ENCODE results near the gene TTC21B.

Gene TTC21B

DNA sequence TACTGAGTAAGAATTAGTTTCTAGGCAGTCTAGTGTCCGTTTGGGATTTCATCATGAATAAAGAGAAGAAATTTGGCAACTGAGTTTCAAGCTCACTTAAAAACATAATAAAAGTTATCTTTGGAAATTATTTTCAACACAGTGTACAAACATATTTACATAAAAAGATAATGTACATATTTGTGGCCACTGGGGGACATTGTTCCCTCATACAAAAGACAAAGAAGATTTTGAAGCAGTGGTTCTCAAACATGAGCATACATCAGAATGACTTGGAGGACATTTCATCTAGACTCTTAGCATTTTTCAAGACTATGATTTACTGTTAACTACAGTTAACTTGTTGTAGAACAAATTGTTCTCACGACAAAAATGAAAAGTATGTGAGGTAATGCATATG, 15.7 kb upstream of the TTC21B start:
- TF ChIP-seq, protein P1, sequence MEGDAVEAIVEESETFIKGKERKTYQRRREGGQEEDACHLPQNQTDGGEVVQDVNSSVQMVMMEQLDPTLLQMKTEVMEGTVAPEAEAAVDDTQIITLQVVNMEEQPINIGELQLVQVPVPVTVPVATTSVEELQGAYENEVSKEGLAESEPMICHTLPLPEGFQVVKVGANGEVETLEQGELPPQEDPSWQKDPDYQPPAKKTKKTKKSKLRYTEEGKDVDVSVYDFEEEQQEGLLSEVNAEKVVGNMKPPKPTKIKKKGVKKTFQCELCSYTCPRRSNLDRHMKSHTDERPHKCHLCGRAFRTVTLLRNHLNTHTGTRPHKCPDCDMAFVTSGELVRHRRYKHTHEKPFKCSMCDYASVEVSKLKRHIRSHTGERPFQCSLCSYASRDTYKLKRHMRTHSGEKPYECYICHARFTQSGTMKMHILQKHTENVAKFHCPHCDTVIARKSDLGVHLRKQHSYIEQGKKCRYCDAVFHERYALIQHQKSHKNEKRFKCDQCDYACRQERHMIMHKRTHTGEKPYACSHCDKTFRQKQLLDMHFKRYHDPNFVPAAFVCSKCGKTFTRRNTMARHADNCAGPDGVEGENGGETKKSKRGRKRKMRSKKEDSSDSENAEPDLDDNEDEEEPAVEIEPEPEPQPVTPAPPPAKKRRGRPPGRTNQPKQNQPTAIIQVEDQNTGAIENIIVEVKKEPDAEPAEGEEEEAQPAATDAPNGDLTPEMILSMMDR (IDR thresholded peaks at IDR 0.05; ENCODE audit: insufficient read depth, missing control alignments), result peak; percentile 17
- DNase-seq (ENCODE audit: insufficient read length, low spot score) (no peak), FAIRE-seq (no peak)

DNA sequence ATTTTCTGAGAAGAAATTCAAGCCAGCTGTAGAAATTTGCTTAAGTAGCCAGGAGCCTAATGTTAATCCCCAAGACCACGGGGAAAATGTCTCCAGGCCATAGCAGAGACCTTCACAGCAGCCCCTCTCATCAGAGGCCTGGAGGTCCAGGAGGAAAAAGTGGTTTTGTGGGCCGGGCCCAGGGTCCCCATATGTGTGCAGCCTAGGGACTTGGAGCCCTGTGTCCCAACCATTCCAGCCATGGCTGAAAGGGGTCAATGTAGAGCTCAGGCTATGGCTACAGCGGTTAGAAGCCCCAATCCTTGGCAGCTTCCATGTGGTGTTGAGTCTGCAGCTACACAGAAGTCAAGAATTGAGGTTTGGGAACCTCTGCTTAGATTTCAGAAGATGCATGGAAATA, 14.2 kb upstream of the TTC21B start:
- TF ChIP-seq, protein P1 (IDR thresholded peaks at IDR 0.05; ENCODE audit: insufficient read depth, missing control alignments), result no peak
- FAIRE-seq (no peak), DNase-seq (ENCODE audit: insufficient read length, low spot score) (no peak)

DNA sequence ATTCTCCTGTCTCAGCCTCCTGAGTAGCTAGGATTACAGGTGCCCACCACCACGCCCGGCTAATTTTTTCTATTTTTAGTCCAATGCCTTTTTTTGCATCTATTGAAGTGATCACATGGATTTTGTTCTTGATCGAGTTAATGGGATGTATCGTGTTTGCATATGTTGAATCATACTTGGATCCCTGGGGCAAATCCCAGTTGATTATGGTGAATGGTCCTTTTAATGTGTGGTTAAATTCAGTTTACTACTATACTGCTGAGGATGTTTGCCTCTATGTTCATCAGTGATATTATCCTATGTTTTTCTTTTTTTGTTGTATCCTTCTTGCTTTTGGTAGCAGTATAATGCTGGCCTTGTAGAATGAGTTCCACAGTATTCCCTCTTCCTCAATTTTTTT, 8.2 kb upstream of the TTC21B start:
- DNase-seq (ENCODE audit: insufficient read length, low spot score), result no peak
- no peak for FAIRE-seq

DNA sequence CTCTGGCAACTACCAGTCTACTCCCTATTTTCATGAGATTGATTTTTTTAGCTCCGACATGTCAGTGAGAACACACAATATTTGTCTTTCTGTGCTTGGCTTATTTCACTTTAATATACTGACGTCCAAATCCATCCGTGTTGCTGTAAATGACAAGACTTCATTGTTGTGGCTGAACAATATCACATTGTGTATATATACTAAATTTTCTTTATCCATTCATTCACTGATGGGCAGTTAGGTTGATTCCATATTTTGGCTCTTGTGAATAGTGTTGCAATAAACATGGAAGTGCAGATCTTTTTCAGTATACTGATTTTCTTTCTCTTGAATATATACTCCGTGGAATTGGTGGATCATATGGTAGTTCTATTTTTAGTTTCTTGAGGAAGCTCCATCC, 5.8 kb upstream of the TTC21B start:
- no peak for DNase-seq (ENCODE audit: insufficient read length, low spot score)
- TF ChIP-seq, protein P1 (IDR thresholded peaks at IDR 0.05; ENCODE audit: insufficient read depth, missing control alignments), result no peak
- FAIRE-seq, result no peak

More for the DNA sequence above, 8.2 kb upstream of the TTC21B start:
- TF ChIP-seq, protein P1 (IDR thresholded peaks at IDR 0.05; ENCODE audit: insufficient read depth, missing control alignments), result no peak

DNA sequence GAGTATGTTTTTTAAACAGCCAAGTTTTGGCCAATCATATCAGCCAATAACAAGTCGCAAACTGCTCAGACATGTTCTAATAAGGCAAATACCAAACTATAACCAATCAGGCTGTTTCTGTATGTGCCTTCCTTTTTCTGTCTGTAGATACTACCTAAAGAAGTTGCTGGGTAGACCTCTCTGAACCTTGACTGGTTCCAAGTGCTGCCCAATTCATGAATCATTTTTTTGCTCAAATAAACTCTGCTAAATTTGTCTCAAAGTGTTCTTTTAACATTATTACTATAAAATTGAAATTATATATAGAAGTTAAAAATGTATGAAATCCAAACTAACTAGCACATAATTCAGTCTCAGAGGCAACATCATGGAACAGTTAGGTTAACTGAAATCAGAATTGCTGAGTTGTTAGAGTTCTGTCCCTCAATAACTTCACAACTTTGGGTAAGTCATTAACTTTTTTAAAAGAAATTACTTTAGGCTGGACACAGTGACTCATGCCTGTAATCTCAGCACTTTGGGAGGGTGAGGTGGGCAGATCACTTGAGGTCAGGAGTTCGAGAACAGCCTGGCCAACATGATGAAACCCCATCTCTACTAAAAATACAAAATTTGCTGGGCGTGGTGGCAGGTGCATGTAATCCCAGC, 4.9 kb upstream of the TTC21B start:
- TF ChIP-seq, protein P1 (IDR thresholded peaks at IDR 0.05; ENCODE audit: insufficient read depth, missing control alignments), result no peak
- no peak for DNase-seq (ENCODE audit: insufficient read length, low spot score)
- FAIRE-seq, result no peak

DNA sequence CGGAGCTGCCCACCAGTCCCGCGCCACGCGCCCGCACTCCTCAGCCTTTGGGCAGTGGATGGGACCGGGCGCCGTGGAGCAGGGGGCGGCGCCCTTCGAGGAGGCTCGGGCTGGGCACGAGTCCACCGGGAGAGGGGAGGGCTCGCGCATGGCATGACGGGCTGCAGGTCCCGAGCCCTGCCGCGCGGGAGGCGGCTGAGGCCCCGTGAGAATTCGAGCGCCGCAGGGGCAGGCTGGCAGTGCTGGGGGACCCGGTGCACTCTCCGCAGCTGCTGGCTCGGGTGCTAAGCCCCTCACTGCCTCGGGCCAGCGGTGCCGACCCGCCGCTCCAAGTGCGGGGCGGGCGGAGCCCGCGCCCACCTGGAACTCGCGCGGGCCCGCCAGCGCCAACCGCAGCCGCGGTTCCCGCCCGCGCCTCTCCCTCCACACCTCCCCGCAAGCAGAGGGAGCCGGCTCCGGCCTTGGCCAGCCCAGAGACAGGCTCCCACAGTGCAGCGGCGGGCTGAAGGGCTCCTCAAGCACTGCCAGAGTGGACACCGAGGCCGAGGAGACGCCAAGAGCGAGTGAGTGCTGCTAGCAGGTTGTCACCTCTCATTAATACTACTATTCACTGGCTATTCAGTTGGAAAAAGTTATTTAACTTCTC, 3.6 kb upstream of the TTC21B start:
- no peak for DNase-seq (ENCODE audit: insufficient read length, low spot score)
- TF ChIP-seq, protein P1 (IDR thresholded peaks at IDR 0.05; ENCODE audit: insufficient read depth, missing control alignments), result no peak
- FAIRE-seq, result no peak

DNA sequence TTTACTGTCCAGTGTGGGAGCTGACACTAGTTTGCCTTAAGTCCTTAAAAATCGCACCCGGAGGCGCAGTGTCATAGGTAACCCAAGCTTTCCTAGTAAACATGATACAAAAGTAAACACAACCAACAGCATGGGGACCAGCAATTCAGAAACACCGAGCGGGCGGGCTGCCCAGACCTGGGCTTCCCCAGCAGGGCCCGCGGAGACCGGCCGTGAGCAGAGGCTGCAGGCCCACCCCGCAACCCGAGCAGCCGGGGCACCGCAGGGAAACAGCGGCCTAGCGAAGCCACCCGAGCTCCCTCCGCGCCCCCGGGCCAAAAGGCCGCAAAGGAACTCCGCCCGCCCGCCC, 296 bp downstream of the TTC21B start:
- TF ChIP-seq, protein P1 (IDR thresholded peaks at IDR 0.05; ENCODE audit: insufficient read depth, missing control alignments), result no peak
- FAIRE-seq (no peak), DNase-seq (ENCODE audit: insufficient read length, low spot score) (no peak)
